ENCODE results near the gene EEFSEC.

DNA sequence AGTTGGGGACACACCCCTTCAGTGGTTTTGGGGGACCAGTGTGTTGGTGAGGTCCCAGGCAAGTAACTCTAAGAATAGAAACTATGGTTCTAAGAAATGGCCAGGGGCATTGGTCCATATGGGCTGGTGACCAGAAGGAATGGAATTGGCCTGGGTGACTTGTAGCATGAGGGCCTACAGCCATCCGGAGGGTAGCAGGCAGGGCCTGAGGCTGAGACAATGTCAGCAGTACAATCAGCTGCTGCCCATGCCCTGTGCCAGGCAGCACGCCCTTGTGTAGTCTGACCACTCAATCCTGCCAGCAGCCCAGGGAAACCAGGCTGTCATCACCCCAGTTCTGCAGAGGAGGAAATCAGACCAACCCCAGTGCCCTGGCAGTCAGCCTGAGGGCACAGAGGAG is 212.9 kb downstream of the EEFSEC start:
- TF ChIP-seq, protein P1, sequence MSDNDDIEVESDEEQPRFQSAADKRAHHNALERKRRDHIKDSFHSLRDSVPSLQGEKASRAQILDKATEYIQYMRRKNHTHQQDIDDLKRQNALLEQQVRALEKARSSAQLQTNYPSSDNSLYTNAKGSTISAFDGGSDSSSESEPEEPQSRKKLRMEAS (IDR thresholded peaks at IDR 0.05) = no peak
- TF ChIP-seq ASH2L (IDR thresholded peaks at IDR 0.05; ENCODE audit: low read length) = no peak
